Mesenteric fat pad (tissue), 1 donor: ENCODE measurements around the gene ARL8B. TPM values are rescaled to one million over a fixed set of nuclear protein-coding genes. Genes with fewer than 3 reads are reported as not detected.

Source experiments
- DNase-seq: peaks from one replicate; pipeline ENCODE4 v3.0.0-alpha.2; 2020; ENCODE audit warnings: low spot score
- total RNA-seq: library from RNA; stranded (reverse); fragmentation: NEBNext Ultra II Directional; extraction: Animal tissue kit (Norgen Biotek cat#: 25700); gene quantifications from one replicate; pipeline ENCODE4 v1.2.1, GENCODE V29; 2021
- donor health status: DM: yes; HTN: yes; CAD: no.

ARL8B gene
- total RNA-seq, 1 donor from 2014 or later, result 63.4 TPM

- DNase-seq, result no peak
These were observed 83.3 kb downstream of the ARL8B start for GRCh38 chr3:5205165-5205941.

GRCh38 chr3:5210926-5211325, 88.8 kb downstream of the ARL8B start:
- DNase-seq, result no peak

- no peak for DNase-seq
These were observed 90.8 kb downstream of the ARL8B start for GRCh38 chr3:5212628-5213573.

GRCh38 chr3:5213574-5213966, 91.5 kb downstream of the ARL8B start:
- no peak for DNase-seq

GRCh38 chr3:5214352-5214751, 92.3 kb downstream of the ARL8B start:
- DNase-seq, result no peak

- no peak for DNase-seq
These were observed 95.9 kb downstream of the ARL8B start for GRCh38 chr3:5217824-5218595.

- no peak for DNase-seq
These were observed 96.7 kb downstream of the ARL8B start for GRCh38 chr3:5218815-5219214.

- DNase-seq, result no peak
These were observed 97.1 kb downstream of the ARL8B start for GRCh38 chr3:5219216-5219615.

GRCh38 chr3:5220193-5220592, 98.1 kb downstream of the ARL8B start:
- DNase-seq, result no peak

- no peak for DNase-seq
These were observed 98.8 kb downstream of the ARL8B start for GRCh38 chr3:5220667-5221431.

GRCh38 chr3:5221701-5222100, 99.6 kb downstream of the ARL8B start:
- DNase-seq, result no peak

- DNase-seq, result no peak
These were observed 100.4 kb downstream of the ARL8B start for GRCh38 chr3:5222283-5223005.

- DNase-seq, result no peak
These were observed 104.7 kb downstream of the ARL8B start for GRCh38 chr3:5226783-5227182.

- no peak for DNase-seq
These were observed 105.7 kb downstream of the ARL8B start for GRCh38 chr3:5227812-5228211.

GRCh38 chr3:5229414-5229813, 107.3 kb downstream of the ARL8B start:
- DNase-seq, result no peak

Other genes with a start within 250 kb of the ARL8B start
- 133 TPM for gene BHLHE40, start 142.9 kb upstream of the ARL8B start, total RNA-seq
- 47.8 TPM for gene EDEM1, start 65.4 kb downstream of the ARL8B start, total RNA-seq